Suprapubic skin (tissue), 4 donors: ENCODE measurements around the gene PRKN.

Experiments
- CTCF ChIP-seq, 2 donors: fragments of 200-600 bp in 1 of 2; fragments of 450-650 bp in 1 of 2; sonication (generic) in 1 of 2; IDR thresholded peaks; one replicate each; pipeline ENCODE4 v1.5.1; 2016 to 2019; ENCODE audit warnings: antibody characterized with exemption in 2 of 2, mild to moderate bottlenecking in 1 of 2, moderate library complexity in 1 of 2
- POLR2A ChIP-seq, 2 donors: fragments of 450-650 bp; IDR thresholded peaks; one replicate each; pipeline ENCODE4 v1.6.1; 2017; ENCODE audit warnings: antibody characterized with exemption in 2 of 2, mild to moderate bottlenecking in 2 of 2, moderate library complexity in 2 of 2
- POLR2AphosphoS5 ChIP-seq, 3 donors: sonication (generic); formaldehyde crosslinking; IDR thresholded peaks; one replicate each; pipeline ENCODE4 v1.6.1; 2017; ENCODE audit warnings: antibody characterized with exemption in 3 of 3

- no peak for TF ChIP-seq CTCF (IDR thresholded peaks at IDR 0.05)
- TF ChIP-seq POLR2AphosphoS5 (IDR thresholded peaks at IDR 0.05) = no peak
- no peak for TF ChIP-seq POLR2A (IDR thresholded peaks at IDR 0.05)
Observed at GRCh38 chr6:161788531-161788930, 939.0 kb downstream of the PRKN start.
